Spleen (tissue), 11 donors: ENCODE data around the gene AKT2. TPM values are rescaled to one million over a fixed set of nuclear protein-coding genes. Genes with fewer than 3 reads are reported as not detected.

Experiments used
- DNase-seq: peaks from one replicate; pipeline ENCODE4 v3.0.0-alpha.2; 2020
- H3K27ac ChIP-seq, 8 donors: fragments of 200-600 bp; sonication (generic) in 7 of 8; 1 replicate in 4 of 8; 2 replicates in 4 of 8; pipeline versions ENCODE4 v1.5.0 to v1.8.0; 2016 to 2021; ENCODE audit warnings: inconsistent platforms in 4 of 8, mild to moderate bottlenecking in 4 of 8, moderate library complexity in 1 of 8
- H3K27me3 ChIP-seq, 7 donors: fragments of 200-600 bp; sonication (generic) in 6 of 7; replicated peaks in 1 of 7; 1 replicate in 4 of 7; 2 replicates in 3 of 7; pipeline versions ENCODE4 v1.5.0 to v1.8.0; 2016 to 2021; ENCODE audit warnings: inconsistent platforms in 3 of 7, mild to moderate bottlenecking in 1 of 7
- H3K36me3 ChIP-seq, 6 donors: fragments of 200-600 bp; sonication (generic) in 5 of 6; 1 replicate in 4 of 6; 2 replicates in 2 of 6; pipeline versions ENCODE4 v1.5.0 to v1.8.0; 2016 to 2021; ENCODE audit warnings: inconsistent platforms in 2 of 6
- H3K4me1 ChIP-seq, 6 donors: fragments of 200-600 bp; sonication (generic) in 5 of 6; 1 replicate in 3 of 6; 2 replicates in 3 of 6; pipeline versions ENCODE4 v1.5.0 to v1.8.0; 2016 to 2021; ENCODE audit warnings: inconsistent platforms in 3 of 6
- H3K4me3 ChIP-seq, 8 donors: fragments of 200-600 bp; sonication (generic) in 7 of 8; 1 replicate in 4 of 8; 2 replicates in 4 of 8; pipeline versions ENCODE4 v1.5.0 to v1.8.0; 2016 to 2021; ENCODE audit warnings: inconsistent platforms in 4 of 8, mild to moderate bottlenecking in 4 of 8, moderate library complexity in 2 of 8
- H3K9me3 ChIP-seq, 8 donors: fragments of 200-600 bp; sonication (generic) in 7 of 8; 1 replicate in 4 of 8; 2 replicates in 4 of 8; pipeline versions ENCODE4 v1.5.0 to v1.8.0; 2016 to 2021; ENCODE audit warnings: inconsistent platforms in 4 of 8
- CTCF ChIP-seq, 11 experiments: fragments of 200-600 bp in 7 of 11; fragments of 450-650 bp in 4 of 11; sonication (generic) in 4 of 11; IDR thresholded peaks in 8 of 11; conservative IDR thresholded peaks in 3 of 11; 1 replicate in 7 of 11; 2 replicates in 4 of 11; pipeline versions ENCODE4 v1.4.0 to v1.8.0; 2016 to 2021; ENCODE audit warnings: antibody characterized with exemption in 11 of 11, inconsistent platforms in 4 of 11, mild to moderate bottlenecking in 1 of 11
- POLR2A ChIP-seq, 3 donors: fragments of 450-650 bp; IDR thresholded peaks; one replicate each; pipeline ENCODE4 v1.5.1; 2017; ENCODE audit warnings: antibody characterized with exemption in 3 of 3, mild to moderate bottlenecking in 1 of 3
- POLR2AphosphoS5 ChIP-seq, 3 donors: sonication (generic); formaldehyde crosslinking; IDR thresholded peaks; one replicate each; pipeline ENCODE4 v1.5.1; 2017; ENCODE audit warnings: antibody characterized with exemption in 3 of 3
- WGBS, 5 donors: extraction: QIAGEN DNeasy Blood & Tissue Kit in 3 of 5; methylation state at CpG; one replicate each; pipeline versions ENCODE4 v1.1.5 to v1.1.7; 2013 to 2018; 5-methylcytosine and 5-hydroxymethylcytosine counted together
- intact Hi-C: fragments of 100-400 bp; cut with DNase I; formaldehyde crosslinking; loops from one replicate; pipeline ENCODE4 v1.15.0; 2023; ENCODE audit warnings: low total_unique reads
- polyA plus RNA-seq, 3 donors: library from polyadenylated mRNA; stranded (reverse); fragments of 200-250 nt; gene quantifications; one replicate each; pipeline ENCODE4 v1.2.1, GENCODE V29; 2013
- total RNA-seq, 7 donors: library from RNA; depleted of rRNA in 3 of 7; stranded (reverse); fragments of >200 nt in 3 of 7; fragmentation: NEBNext Ultra II Directional in 4 of 7; extraction: Animal tissue kit (Norgen Biotek cat#: 25700) in 4 of 7; gene quantifications; one replicate each; pipeline versions ENCODE4 v1.1.0 to v1.2.1, GENCODE V29; 2016 to 2021
- donor health status: healthy with polysubstance abuse.
- donor health status: DM: no; HTN: no; CAD: no; lungs with moderate emphysema.
- donor health status: DM: no; HTN: no; CAD: no.
- donor health status: Bipolar disorder and iron deficiency.
- donor health status: healthy.
- donor health status: DM: no; HTN: no; CAD: no.
- donor health status: DM: yes; HTN: yes; CAD: no.

Gene AKT2
- total and polyA plus RNA-seq, 10 donors = 28.8 to 134 (median 98.9) TPM

- Histone ChIP-seq H3K27ac (no peak overlapping the region), H3K9me3 (no peaks in the 10 kb centered on the region), H3K27me3 (no peaks in the 10 kb centered on the region), H3K36me3 (peaks cover 0 to 79% (median 31%) of the 10 kb centered on the region in 6 donors), H3K4me1 (peaks cover 2 to 89% (median 34%) of the 10 kb centered on the region in 6 donors), H3K4me3 (no peak overlapping the region)
- no peak for DNase-seq
- WGBS, 5 donors = 89 to 95% (median 90%) methylated on average over 9 of the region's 9 CpGs
- TF ChIP-seq POLR2AphosphoS5 (IDR thresholded peaks at IDR 0.05) = peak in 2 of 3 donors; percentile 7 to 11
- TF ChIP-seq POLR2A (IDR thresholded peaks at IDR 0.05) = no peak
- intact Hi-C loops = no loop called here
Measured at GRCh38 chr19:40245506-40246128, 39.5 kb downstream of the AKT2 start.

GRCh38 chr19:40244579-40245317, 40.4 kb downstream of the AKT2 start:
- WGBS, 5 donors = 77 to 85% (median 82%) methylated on average over 12 of the region's 12 CpGs
- H3K4me3 ChIP-seq = no peak overlapping the region
- no peak overlapping the region for H3K27ac ChIP-seq
- H3K4me1 ChIP-seq = peaks cover 2 to 84% (median 34%) of the 10 kb centered on the region in 6 donors
- H3K27me3 ChIP-seq = no peaks in the 10 kb centered on the region
- no peaks in the 10 kb centered on the region for H3K9me3 ChIP-seq
- no peak for TF ChIP-seq POLR2AphosphoS5 (IDR thresholded peaks at IDR 0.05)
- no peak for TF ChIP-seq POLR2A (IDR thresholded peaks at IDR 0.05)
- TF ChIP-seq CTCF (IDR thresholded peaks at IDR 0.05 in 8 of 11, conservative IDR thresholded peaks at IDR 0.05 in 3 of 11) = no peak
- peaks cover 0 to 79% (median 36%) of the 10 kb centered on the region in 6 donors for H3K36me3 ChIP-seq
- DNase-seq = no peak
- intact Hi-C loops = no loop called here

GRCh38 chr19:40243181-40243580, 42.0 kb downstream of the AKT2 start:
- H3K36me3 ChIP-seq = peaks cover 0 to 83% (median 46%) of the 10 kb centered on the region in 6 donors
- H3K27ac ChIP-seq = peak overlapping the region in 5 of 8 donors; percentile 70 to 82 (median 80)

GRCh38 chr19:40242480-40242879, 42.7 kb downstream of the AKT2 start:
- Histone ChIP-seq H3K27me3 (no peaks in the 10 kb centered on the region), H3K4me1 (peaks cover 0 to 67% (median 28%) of the 10 kb centered on the region in 6 donors), H3K9me3 (no peaks in the 10 kb centered on the region), H3K4me3 (no peak overlapping the region), H3K27ac (peak overlapping the region; percentile 43 to 82 (median 74)), H3K36me3 (peaks cover 0 to 83% (median 50%) of the 10 kb centered on the region in 6 donors)
- 77 to 86% (median 82%) methylated on average over 6 to 12 of the region's 12 CpGs for WGBS, 5 donors
- no peak for TF ChIP-seq POLR2A (IDR thresholded peaks at IDR 0.05)
- no peak for TF ChIP-seq POLR2AphosphoS5 (IDR thresholded peaks at IDR 0.05)
- no peak for TF ChIP-seq CTCF (IDR thresholded peaks at IDR 0.05 in 8 of 11, conservative IDR thresholded peaks at IDR 0.05 in 3 of 11)
- DNase-seq = no peak
- intact Hi-C loops = no loop called here

More at GRCh38 chr19:40243181-40243580, 42.0 kb downstream of the AKT2 start:
- Histone ChIP-seq H3K4me1 (peaks cover under 1 to 74% (median 32%) of the 10 kb centered on the region in 6 donors), H3K27me3 (no peaks in the 10 kb centered on the region), H3K4me3 (no peak overlapping the region), H3K9me3 (no peaks in the 10 kb centered on the region)
- intact Hi-C loops = no loop called here
- no peak for DNase-seq
- WGBS, 5 donors = 88 to 100% (median 94%) methylated on average over 2 of the region's 2 CpGs
- TF ChIP-seq CTCF (IDR thresholded peaks at IDR 0.05 in 8 of 11, conservative IDR thresholded peaks at IDR 0.05 in 3 of 11) = no peak
- TF ChIP-seq POLR2A (IDR thresholded peaks at IDR 0.05) = no peak
- no peak for TF ChIP-seq POLR2AphosphoS5 (IDR thresholded peaks at IDR 0.05)
